SK-N-SH treated with all-trans-retinoic acid at 6 μM for 48 hours (cell line): ENCODE measurements around the gene FBXL17.

ENCODE experiments used
- ATAC-seq: fragments of 200-7000 bp; cut with Tn5 transposase; 3 replicates; pipeline ENCODE4 v1.9.1; 2020; ENCODE audit warnings: mild to moderate bottlenecking, moderate library complexity
- ARNTL ChIP-seq: fragments of 450-650 bp; formaldehyde crosslinking; IDR thresholded peaks from 2 replicates; pipeline ENCODE4 v1.5.0; 2020; ENCODE audit warnings: low read depth, mild to moderate bottlenecking, moderate library complexity, borderline replicate concordance
- BACH2 ChIP-seq: fragments of 250-450 bp; sonication (Bioruptor Pico); IDR thresholded peaks from 2 replicates; pipeline ENCODE4 v1.9.0; 2021; ENCODE audit warnings: mild to moderate bottlenecking, borderline replicate concordance
- CSDC2 ChIP-seq: fragments of 250-450 bp; sonication (Bioruptor Pico); IDR thresholded peaks from 2 replicates; pipeline ENCODE4 v1.5.0; 2020; ENCODE audit warnings: mild to moderate bottlenecking, moderate library complexity
- ESRRG ChIP-seq: fragments of 250-450 bp; sonication (Bioruptor Pico); IDR thresholded peaks from 2 replicates; pipeline ENCODE4 v1.6.1; 2021; ENCODE audit warnings: mild to moderate bottlenecking
- GLIS3 ChIP-seq: fragments of 250-450 bp; sonication (Bioruptor Pico); IDR thresholded peaks from 2 replicates; pipeline ENCODE4 v1.5.0; 2020; ENCODE audit warnings: mild to moderate bottlenecking, moderate library complexity
- ISL1 ChIP-seq: fragments of 250-450 bp; sonication (Bioruptor Pico); IDR thresholded peaks from 2 replicates; pipeline ENCODE4 v2.1.2; 2022; ENCODE audit warnings: mild to moderate bottlenecking, moderate library complexity
- OSR1 ChIP-seq: fragments of 250-450 bp; sonication (Bioruptor Pico); IDR thresholded peaks from 2 replicates; pipeline ENCODE4 v1.8.0; 2022; ENCODE audit warnings: moderate library complexity, mild to moderate bottlenecking, inconsistent platforms
- PPARA ChIP-seq: fragments of 250-450 bp; sonication (Bioruptor Pico); IDR thresholded peaks from 2 replicates; pipeline ENCODE4 v1.5.0; 2020; ENCODE audit warnings: mild to moderate bottlenecking, borderline replicate concordance
- RARB ChIP-seq: fragments of 250-450 bp; sonication (Bioruptor Pico); IDR thresholded peaks from 2 replicates; pipeline ENCODE4 v1.8.0; 2021; ENCODE audit warnings: mild to moderate bottlenecking, moderate library complexity
- SNAI2 ChIP-seq: fragments of 250-450 bp; sonication (Bioruptor Pico); IDR thresholded peaks from 2 replicates; pipeline ENCODE4 v1.5.0; 2020; ENCODE audit warnings: mild to moderate bottlenecking, moderate library complexity
- TOX ChIP-seq: fragments of 250-450 bp; sonication (Bioruptor Pico); IDR thresholded peaks from 2 replicates; pipeline ENCODE4 v1.8.0; 2021; ENCODE audit warnings: mild to moderate bottlenecking, moderate library complexity, borderline replicate concordance
- TSHZ2 ChIP-seq: fragments of 250-450 bp; sonication (Bioruptor Pico); IDR thresholded peaks from 2 replicates; pipeline ENCODE4 v1.5.0; 2020; ENCODE audit warnings: mild to moderate bottlenecking, moderate library complexity
- ZC3H10 ChIP-seq: fragments of 250-450 bp; sonication (Bioruptor Pico); IDR thresholded peaks from 2 replicates; pipeline ENCODE4 v1.5.1; 2021; ENCODE audit warnings: mild to moderate bottlenecking, moderate library complexity
- ZFP3 ChIP-seq: fragments of 250-450 bp; sonication (Bioruptor Pico); IDR thresholded peaks from 2 replicates; pipeline ENCODE4 v1.5.0; 2020; ENCODE audit warnings: mild to moderate bottlenecking, moderate library complexity
- ZFP30 ChIP-seq: fragments of 450-650 bp; formaldehyde crosslinking; IDR thresholded peaks from 2 replicates; pipeline ENCODE4 v1.5.0; 2022; ENCODE audit warnings: mild to moderate bottlenecking, moderate library complexity
- ZNF565 ChIP-seq: fragments of 450-650 bp; formaldehyde crosslinking; conservative IDR thresholded peaks from 2 replicates; pipeline ENCODE4 v1.5.0; 2020; ENCODE audit warnings: low read depth, mild to moderate bottlenecking, moderate library complexity
- ZNF70 ChIP-seq: fragments of 450-650 bp; formaldehyde crosslinking; IDR thresholded peaks from 2 replicates; pipeline ENCODE4 v1.5.0; 2020; ENCODE audit warnings: mild to moderate bottlenecking, moderate library complexity
- ZNF8 ChIP-seq: fragments of 450-650 bp; formaldehyde crosslinking; IDR thresholded peaks from 2 replicates; pipeline ENCODE4 v1.5.0; 2020; ENCODE audit warnings: mild to moderate bottlenecking, moderate library complexity
- TF ChIP-seq, protein P1 (sequence below): fragments of 250-450 bp; sonication (Bioruptor Pico); IDR thresholded peaks from 2 replicates; pipeline ENCODE4 v1.8.0; 2020; ENCODE audit warnings: mild to moderate bottlenecking, moderate library complexity, borderline replicate concordance
- TF ChIP-seq, protein P2 (sequence below): fragments of 250-450 bp; sonication (Bioruptor Pico); IDR thresholded peaks from 2 replicates; pipeline ENCODE4 v1.5.1; 2020; ENCODE audit warnings: low read depth, mild to moderate bottlenecking, moderate library complexity
- TF ChIP-seq, protein P3 (sequence below): fragments of 250-450 bp; sonication (Bioruptor Pico); IDR thresholded peaks from 2 replicates; pipeline ENCODE4 v1.8.0; 2021; ENCODE audit warnings: low read depth, mild to moderate bottlenecking, moderate library complexity, borderline replicate concordance
- TF ChIP-seq, protein P4 (sequence below): fragments of 250-450 bp; sonication (Bioruptor Pico); IDR thresholded peaks from 2 replicates; pipeline ENCODE4 v1.5.1; 2021; ENCODE audit warnings: mild to moderate bottlenecking, moderate library complexity

The FBXL17 gene

DNA sequence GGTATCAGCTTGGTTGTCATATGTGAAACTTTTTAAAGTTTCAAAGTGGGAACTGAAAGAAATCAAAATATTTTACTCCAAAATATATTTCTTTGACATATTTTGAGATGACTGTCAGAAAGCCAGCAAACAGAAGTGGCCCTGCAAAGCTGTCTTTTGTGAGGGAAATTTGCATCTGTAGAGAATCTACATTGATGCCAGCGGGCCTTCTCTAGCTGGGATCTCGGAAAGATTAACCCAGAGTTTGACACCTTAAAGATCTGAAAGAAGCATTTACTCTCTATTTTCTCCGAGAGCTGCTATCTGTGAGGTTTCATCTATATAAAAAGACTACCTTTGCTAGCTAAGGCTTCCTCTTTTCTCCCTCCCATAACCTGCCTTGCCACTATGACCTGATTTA lies 303.6 kb downstream of the FBXL17 start:
- ATAC-seq, result no peak
- TF ChIP-seq ARNTL (CRISPR knock-in tag) (no peak), BACH2 (CRISPR knock-in tag) (no peak), TSHZ2 (CRISPR knock-in tag) (no peak)

GRCh38 chr5:108074626-108075025 lies 307.3 kb downstream of the FBXL17 start:
- TF ChIP-seq CSDC2 (no peak), BACH2 (CRISPR knock-in tag) (no peak), ZFP3 (CRISPR knock-in tag) (no peak), ZFP30 (no peak), ISL1 (CRISPR knock-in tag) (no peak), PPARA (no peak), ZNF70 (CRISPR knock-in tag) (no peak), ZNF8 (no peak), ZNF565 (CRISPR knock-in tag) (no peak)
- TF ChIP-seq, protein P1, sequence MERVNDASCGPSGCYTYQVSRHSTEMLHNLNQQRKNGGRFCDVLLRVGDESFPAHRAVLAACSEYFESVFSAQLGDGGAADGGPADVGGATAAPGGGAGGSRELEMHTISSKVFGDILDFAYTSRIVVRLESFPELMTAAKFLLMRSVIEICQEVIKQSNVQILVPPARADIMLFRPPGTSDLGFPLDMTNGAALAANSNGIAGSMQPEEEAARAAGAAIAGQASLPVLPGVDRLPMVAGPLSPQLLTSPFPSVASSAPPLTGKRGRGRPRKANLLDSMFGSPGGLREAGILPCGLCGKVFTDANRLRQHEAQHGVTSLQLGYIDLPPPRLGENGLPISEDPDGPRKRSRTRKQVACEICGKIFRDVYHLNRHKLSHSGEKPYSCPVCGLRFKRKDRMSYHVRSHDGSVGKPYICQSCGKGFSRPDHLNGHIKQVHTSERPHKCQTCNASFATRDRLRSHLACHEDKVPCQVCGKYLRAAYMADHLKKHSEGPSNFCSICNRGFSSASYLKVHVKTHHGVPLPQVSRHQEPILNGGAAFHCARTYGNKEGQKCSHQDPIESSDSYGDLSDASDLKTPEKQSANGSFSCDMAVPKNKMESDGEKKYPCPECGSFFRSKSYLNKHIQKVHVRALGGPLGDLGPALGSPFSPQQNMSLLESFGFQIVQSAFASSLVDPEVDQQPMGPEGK, result no peak
- TF ChIP-seq, protein P2, sequence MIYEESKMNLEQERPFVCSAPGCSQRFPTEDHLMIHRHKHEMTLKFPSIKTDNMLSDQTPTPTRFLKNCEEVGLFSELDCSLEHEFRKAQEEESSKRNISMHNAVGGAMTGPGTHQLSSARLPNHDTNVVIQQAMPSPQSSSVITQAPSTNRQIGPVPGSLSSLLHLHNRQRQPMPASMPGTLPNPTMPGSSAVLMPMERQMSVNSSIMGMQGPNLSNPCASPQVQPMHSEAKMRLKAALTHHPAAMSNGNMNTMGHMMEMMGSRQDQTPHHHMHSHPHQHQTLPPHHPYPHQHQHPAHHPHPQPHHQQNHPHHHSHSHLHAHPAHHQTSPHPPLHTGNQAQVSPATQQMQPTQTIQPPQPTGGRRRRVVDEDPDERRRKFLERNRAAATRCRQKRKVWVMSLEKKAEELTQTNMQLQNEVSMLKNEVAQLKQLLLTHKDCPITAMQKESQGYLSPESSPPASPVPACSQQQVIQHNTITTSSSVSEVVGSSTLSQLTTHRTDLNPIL, result no peak
- TF ChIP-seq, protein P3, sequence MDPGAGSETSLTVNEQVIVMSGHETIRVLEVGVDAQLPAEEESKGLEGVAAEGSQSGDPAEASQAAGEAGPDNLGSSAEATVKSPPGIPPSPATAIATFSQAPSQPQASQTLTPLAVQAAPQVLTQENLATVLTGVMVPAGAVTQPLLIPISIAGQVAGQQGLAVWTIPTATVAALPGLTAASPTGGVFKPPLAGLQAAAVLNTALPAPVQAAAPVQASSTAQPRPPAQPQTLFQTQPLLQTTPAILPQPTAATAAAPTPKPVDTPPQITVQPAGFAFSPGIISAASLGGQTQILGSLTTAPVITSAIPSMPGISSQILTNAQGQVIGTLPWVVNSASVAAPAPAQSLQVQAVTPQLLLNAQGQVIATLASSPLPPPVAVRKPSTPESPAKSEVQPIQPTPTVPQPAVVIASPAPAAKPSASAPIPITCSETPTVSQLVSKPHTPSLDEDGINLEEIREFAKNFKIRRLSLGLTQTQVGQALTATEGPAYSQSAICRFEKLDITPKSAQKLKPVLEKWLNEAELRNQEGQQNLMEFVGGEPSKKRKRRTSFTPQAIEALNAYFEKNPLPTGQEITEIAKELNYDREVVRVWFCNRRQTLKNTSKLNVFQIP, result no peak
- TF ChIP-seq, protein P4, sequence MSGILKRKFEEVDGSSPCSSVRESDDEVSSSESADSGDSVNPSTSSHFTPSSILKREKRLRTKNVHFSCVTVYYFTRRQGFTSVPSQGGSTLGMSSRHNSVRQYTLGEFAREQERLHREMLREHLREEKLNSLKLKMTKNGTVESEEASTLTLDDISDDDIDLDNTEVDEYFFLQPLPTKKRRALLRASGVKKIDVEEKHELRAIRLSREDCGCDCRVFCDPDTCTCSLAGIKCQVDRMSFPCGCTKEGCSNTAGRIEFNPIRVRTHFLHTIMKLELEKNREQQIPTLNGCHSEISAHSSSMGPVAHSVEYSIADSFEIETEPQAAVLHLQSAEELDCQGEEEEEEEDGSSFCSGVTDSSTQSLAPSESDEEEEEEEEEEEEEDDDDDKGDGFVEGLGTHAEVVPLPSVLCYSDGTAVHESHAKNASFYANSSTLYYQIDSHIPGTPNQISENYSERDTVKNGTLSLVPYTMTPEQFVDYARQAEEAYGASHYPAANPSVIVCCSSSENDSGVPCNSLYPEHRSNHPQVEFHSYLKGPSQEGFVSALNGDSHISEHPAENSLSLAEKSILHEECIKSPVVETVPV (CRISPR knock-in tag), result no peak
- no peak for ATAC-seq

DNA sequence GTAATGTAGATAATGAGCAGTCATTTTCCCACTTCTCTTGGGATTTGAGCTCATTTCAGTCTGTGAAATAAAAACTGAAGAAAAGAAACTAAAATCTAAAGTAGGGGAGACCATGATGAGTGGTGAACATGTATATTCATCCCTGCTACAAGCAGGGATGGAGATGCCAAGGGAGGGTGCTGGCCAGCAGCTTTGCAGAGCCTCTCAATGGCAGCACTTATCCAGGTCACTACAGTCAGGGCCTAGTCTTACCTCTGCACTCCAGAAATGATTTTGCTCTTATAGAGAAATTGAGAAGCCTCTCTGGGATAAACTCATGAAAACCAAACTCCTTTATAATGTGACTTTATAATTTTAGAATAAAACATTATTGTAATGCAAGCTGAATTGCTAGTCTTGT lies 317.6 kb downstream of the FBXL17 start:
- TF ChIP-seq OSR1 (CRISPR knock-in tag), result no peak
- no peak for TF ChIP-seq ZC3H10
- no peak for TF ChIP-seq PPARA
- TF ChIP-seq SNAI2 (CRISPR knock-in tag), result no peak
- TF ChIP-seq ESRRG (CRISPR knock-in tag), result no peak
- TF ChIP-seq ARNTL (CRISPR knock-in tag), result no peak
- TF ChIP-seq TOX (CRISPR knock-in tag), result no peak
- ATAC-seq, result no peak

GRCh38 chr5:108061941-108062340 lies 320.0 kb downstream of the FBXL17 start:
- ATAC-seq, result no peak
- no peak for TF ChIP-seq ZNF8
- TF ChIP-seq ZFP30, result no peak
- TF ChIP-seq TOX (CRISPR knock-in tag), result no peak
- TF ChIP-seq GLIS3, result no peak
- no peak for TF ChIP-seq RARB (CRISPR knock-in tag)
- no peak for TF ChIP-seq OSR1 (CRISPR knock-in tag)
- TF ChIP-seq TSHZ2 (CRISPR knock-in tag), result no peak
- no peak for TF ChIP-seq PPARA
- TF ChIP-seq ARNTL (CRISPR knock-in tag), result no peak
- TF ChIP-seq, protein P1, result no peak
- TF ChIP-seq ZC3H10, result no peak
- TF ChIP-seq ZFP3 (CRISPR knock-in tag), result no peak
- TF ChIP-seq ESRRG (CRISPR knock-in tag), result no peak
- no peak for TF ChIP-seq CSDC2
- no peak for TF ChIP-seq ZNF70 (CRISPR knock-in tag)
- TF ChIP-seq ISL1 (CRISPR knock-in tag), result no peak
- no peak for TF ChIP-seq SNAI2 (CRISPR knock-in tag)
